Left hindlimb (tissue), 1 donor: Measurements from ENCODE around the gene MDP1.
A peak's percentile ranks its signal among the peaks of the same experiment; 100 is the strongest.
"Not testable (repeated sequence)": the region's sequence is repeated elsewhere in the genome, so short reads cannot be mapped to it uniquely, and the experiment has no call there.

Experiments used
- DNase-seq: peaks from one replicate; pipeline ENCODE4 v3.0.0-alpha.2; 2018

Gene MDP1

DNA sequence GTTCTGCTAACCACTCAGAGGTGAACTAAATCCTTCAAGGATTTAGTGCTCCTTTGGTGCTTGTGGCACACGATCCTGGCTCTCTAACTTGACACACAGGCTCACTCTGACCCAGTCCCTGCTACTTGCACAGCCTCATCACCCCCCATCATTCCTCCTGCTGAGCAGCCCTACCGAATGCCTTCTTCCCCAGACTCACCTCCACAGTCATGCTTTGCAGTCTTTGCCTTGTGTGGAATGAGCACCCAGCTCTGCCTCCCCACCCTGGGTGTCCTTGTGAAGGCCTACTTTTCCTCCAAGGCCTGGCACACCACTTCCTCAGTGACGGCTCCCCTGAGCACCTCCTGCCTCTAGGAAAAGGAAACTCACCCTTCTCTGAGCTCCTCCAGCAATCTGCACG is 34.5 kb upstream of the MDP1 start:
- DNase-seq = no peak

- DNase-seq = no peak
Observed at GRCh38 chr14:24249230-24250021, 33.6 kb upstream of the MDP1 start.

DNA sequence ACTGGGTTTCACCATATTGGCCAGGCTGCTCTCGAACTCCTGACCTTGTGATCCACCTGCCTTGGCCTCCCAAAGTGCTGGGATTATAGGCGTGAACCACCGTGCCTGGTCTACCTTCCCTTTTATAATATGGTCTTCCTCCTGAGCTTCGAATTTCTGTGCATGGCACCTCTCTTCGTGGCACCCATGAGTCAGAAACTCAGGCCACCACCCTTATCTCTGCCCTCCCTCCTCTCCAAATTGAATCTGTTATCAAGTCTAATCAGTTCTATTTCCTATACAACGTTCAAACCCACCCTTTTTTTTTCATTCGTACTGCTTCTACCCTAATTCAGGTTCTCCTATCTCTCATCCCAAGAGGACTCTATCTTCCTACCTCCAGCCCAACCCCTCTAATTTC is 31.6 kb upstream of the MDP1 start:
- no peak for DNase-seq

DNA sequence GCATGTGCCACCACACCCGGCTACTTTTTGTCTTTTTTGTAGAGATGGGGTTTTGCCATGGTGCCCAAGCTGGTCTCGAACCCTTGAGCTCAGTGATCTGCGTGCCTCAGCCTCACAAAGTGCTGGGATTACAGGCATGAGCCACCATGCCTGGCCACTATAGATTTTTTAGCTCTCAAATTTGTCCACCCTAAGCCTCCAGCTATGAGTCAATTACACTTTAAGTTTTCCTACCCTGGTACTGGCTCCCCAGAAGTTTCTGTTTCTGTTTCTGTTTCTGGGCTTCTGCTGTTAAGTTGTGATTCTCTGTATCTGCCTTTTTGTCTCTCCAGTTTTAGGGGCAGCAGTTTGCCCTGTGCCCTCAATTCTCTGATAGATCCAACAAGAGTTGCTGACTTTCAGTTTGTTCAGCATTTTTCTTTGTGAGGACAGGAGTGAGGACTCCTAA is 30.9 kb upstream of the MDP1 start:
- DNase-seq = no peak

GRCh38 chr14:24245350-24245749 is 29.5 kb upstream of the MDP1 start:
- not testable (repeated sequence) for DNase-seq

- no peak for DNase-seq
Observed at GRCh38 chr14:24243336-24243836, 27.5 kb upstream of the MDP1 start.

- no peak for DNase-seq
Observed at GRCh38 chr14:24241829-24242443, 26.1 kb upstream of the MDP1 start.

DNA sequence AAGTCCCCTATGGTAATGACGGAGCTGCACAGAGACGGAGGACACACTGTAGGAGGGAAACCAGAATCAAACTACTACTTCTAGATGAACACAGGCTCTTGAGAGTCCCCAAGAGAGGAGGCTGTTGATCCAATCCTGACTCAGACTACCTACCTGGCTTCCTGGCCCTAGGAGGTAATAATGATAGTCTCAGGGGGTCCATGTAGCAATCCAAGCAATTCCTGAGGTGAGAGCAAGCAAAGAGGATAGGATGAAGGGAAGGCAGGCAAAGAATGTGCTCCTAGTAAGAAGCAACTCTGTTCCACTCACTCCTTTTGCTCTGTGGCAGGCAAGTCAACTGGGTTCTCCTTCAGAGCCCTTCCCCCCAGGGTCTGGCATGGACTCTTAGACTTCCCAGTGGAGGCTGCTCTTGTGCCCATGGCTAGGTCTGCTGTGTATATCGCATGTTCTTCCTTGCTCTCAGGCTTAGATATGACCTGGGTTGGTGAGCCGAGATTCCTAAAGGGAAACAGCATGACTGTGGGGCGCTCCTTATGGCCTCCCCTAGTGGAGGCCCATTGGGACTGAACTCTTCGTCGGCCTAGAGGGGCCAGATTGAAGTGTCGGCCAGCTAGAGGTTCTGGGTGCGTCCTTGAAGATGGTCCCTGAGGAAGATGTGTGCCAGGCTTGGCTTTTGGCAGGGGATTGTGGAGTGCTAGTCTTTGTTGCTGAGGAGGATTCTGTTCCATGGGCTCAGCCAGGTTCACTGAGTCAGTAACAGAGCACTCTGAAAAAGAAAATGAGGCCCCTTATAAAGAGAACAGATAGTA is 24.4 kb upstream of the MDP1 start:
- no peak for DNase-seq

- DNase-seq = no peak
Observed at GRCh38 chr14:24238527-24239037, 22.7 kb upstream of the MDP1 start.

DNA sequence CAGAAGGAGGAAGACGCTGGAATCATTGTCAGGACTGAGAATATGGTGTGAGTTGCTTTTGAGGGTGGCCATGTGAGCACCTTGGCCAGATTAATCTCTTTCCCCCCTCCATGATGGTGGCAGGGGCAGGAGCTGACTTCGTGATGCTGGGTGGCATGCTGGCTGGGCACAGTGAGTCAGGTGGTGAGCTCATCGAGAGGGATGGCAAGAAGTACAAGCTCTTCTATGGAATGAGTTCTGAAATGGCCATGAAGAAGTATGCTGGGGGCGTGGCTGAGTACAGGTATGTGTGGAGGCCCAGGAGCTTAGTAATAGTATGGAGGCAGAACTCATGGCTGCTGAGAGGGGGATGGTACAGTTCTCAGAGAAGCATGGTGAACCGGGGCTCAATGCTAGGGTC is 22.3 kb upstream of the MDP1 start:
- no peak for DNase-seq

DNA sequence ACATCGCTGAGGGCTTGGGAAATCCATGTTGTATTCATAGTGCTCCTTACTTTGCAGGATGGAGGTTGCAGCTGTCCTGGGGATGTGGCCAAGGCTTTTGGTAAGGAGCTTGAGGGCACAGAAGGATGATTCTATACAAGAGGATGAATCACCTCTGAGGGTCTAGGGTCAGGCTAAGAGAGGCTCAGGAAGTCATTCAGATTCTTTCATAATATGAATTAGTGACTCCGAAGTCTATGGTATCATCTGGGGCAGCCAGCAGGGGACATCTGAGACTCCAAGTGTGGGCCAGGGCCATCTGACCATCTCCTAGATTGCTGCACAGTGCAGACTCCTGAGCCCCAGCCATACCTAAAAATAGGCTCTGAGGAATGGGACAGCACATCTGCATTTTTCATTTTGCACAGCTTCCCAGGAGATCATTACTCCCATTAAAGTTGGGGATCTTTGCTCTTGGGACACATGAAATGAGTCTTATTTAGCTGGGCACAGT is 21.6 kb upstream of the MDP1 start:
- DNase-seq = no peak

DNA sequence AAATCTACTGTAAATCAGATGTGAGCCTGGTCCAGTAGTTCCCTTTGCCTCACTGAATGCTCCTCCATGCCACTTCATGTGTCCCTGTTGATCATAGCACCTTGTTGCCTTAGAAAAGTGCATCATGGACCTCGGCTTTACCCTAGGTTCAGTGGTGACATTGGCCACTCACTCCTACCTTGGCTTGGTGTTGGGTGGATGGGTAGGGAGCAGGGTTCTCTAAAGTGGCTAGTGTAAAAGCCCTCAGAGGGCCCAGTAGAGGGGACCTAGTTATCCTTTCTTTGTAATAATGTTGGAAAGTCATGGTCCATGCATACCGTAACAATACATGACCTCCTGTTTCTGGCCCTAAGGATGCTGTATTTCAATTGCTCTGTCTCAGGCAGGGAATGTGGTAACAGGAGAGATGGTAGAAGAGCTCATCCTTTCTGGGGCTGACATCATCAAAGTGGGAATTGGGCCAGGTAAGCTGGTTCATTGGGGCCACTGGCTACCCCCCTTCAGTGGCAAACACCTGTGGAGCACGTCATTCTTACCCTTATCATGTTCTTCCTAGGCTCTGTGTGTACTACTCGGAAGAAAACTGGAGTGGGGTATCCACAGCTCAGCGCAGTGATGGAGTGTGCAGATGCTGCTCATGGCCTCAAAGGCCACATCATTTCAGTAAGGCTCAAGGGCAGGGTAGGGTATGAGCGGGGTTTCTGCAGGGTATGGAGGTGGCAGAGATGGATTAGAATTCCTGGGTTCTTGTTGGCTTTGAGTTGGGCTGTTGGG is 21.0 kb upstream of the MDP1 start:
- no peak for DNase-seq

DNA sequence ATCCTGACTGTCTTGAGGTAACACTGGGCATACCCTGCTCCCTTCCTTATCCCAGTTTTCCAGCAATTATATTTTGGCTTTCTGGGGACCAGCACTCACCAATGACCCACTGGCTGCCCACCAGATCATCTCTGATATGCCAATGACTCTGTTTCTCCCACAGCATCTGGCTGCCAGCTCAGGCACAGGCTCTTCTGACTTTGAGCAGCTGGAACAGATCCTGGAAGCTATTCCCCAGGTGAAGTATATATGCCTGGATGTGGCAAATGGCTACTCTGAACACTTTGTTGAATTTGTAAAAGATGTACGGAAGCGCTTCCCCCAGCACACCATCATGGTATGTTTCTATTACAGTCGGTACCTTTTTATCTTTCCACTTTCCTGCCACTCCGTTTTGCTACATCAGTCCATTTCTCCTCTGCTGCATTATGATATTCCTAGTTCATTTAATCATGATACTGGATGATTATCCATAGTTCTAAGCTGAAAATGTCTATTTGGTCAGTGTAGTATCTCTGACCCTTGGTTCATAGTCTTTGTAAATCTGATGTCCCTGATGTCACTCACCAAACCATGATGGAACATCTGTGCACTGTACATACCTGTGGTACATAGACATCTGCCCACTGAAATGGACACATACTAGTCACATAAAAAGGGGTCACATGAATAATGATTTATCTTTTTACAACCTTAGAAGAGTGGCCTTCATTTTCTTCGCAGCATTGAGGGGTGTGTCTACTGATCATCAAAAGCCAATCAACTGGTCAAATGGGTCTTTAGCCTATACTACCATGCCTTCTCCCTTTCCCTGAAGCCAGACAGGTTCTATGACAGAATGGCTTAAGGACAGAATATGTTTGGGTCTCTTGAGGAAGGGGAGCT is 20.2 kb upstream of the MDP1 start:
- DNase-seq = no peak

DNA sequence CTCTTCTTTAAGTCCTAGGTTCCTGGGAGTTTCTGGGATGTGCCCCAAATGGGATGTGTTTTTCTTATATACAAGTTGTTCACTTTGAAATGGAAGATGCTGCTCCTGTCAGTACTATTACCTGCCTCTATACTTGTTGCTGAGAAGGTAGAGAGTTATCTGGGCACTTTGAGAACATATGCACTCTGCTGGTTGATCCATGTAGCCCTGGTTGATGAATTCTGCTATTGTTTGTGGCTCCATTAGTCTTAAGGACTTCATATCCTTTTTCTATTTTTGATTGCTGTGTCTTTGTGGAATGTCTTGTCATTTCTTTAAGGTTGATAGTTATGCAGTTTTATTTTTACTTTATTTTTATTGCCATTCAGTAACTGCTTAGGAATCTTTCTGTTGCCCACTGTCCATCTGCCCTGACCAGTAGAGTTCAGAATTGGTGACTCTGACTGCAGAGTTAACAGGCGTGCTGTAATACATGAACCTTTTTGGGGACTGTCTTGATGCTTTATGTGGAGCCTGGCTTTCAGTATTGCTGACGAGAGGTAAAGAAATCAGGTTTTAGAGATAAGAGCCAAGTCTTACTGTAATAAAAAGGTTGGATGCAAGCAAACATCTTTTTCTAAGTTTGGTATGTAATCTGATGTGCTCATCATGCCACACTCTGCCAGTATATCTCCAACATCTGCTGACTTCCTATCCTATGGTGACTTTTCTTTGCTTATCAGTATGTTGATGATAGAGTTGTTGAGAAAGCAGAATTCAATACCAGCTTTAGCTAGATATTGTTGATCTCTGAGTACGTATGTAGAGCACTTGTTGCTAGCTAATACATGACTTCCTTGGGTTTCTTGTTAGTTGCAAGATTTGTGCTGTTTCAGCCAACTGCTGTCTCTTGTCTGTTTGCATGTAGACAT is 18.5 kb upstream of the MDP1 start:
- no peak for DNase-seq

- DNase-seq = no peak
Observed at GRCh38 chr14:24233538-24233866, 17.6 kb upstream of the MDP1 start.

- no peak for DNase-seq
Observed at GRCh38 chr14:24232645-24233537, 17.0 kb upstream of the MDP1 start, which contains the start of gene GMPR2. Gene GMPR2 (plus strand): TSS chr14:24232929. CDS start chr14:24233254, 325 bp downstream.

DNA sequence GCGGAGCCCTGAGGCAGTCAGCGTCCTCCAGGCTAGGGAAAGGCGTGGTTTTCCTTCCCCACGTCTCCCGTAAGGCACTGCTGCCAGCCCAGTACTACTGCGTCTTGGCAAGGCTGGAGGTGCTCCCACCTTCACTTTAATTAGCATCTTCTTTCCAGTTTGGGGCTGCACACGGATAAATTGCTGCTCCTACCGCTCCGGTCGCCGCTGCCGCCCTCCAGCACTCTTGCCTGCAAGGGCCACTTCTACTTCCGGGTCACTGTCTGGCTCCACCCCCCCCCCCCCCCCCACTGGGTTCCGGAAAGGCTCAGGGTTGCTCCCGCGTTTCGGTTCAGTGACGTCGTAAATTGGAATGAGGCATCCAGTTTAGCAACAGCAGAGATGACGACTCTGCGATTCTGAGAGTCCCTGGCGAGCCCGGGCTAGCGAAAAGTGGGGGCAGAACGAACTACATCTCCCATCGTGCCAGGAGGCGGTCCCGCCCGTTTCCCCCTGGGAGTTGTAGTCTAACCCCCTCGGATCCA is 16.3 kb upstream of the MDP1 start, which contains the start of gene NEDD8:
TSS of gene NEDD8 (minus strand) at position 247 of the 524 bp plus-strand sequence. CDS start at position 147, 100 bp downstream.
- peak; percentile 96 for DNase-seq

DNA sequence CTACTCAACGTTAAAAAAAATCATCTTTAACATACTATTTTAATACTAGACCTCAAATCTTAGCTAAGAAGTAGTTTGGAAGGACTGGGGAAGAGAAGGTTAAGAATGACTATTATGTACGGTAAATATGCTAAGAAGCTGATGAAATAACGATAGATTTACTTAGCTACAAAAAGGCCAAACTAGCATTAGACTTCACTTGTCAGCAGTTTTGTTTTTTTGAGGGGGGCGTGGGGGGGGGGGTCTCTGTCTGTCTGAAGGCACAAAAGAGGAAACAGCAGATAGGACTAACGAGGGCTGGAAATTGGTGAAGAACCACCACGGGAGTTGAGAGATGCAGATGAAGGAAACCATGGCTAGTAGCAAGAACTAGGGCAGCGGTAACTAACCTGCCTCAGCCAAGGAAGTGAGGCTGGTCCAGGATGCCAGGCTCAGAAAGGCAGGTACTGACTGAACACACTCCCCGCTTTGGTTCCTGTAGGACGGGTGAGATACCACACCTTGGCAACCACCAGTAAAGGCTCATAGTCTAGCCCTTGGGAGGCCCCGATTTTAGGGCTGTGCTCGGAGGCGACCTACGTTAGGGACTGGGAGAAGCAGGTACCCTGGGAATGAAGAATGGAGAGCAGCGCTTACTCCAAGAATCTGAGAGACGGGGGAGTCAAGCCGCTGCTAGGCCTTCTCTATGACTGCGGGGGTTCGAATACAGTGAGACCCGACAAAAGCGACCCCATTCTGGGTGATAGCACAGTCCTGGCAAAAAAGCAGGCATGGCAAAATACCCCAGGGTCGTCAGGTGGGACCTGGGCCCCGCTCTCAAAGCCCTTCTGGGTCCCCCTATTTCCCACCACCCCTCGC is 15.6 kb upstream of the MDP1 start:
- DNase-seq = no peak
